K562 (cell line): ENCODE data around the gene URM1. TPM values are rescaled to one million over a fixed set of nuclear protein-coding genes. Genes with fewer than 3 reads are reported as not detected.

ENCODE experiments used
- ARID3B ChIP-seq: fragments of 250-450 bp; sonication (Bioruptor Pico); IDR thresholded peaks from 2 replicates; pipeline ENCODE4 v1.4.0; 2020; ENCODE audit warnings: borderline replicate concordance
- ATF7 ChIP-seq: fragments of 450-650 bp; IDR thresholded peaks from 2 replicates; pipeline ENCODE4 v1.7.1; 2014; ENCODE audit warnings: mild to moderate bottlenecking, moderate library complexity
- BHLHE40 ChIP-seq: IDR thresholded peaks from 2 replicates; pipeline ENCODE4 v1.6.1; 2011; ENCODE audit warnings: low read length, improper control_type of control experiment
- BRF1 ChIP-seq: IDR thresholded peaks from 3 replicates; pipeline ENCODE4 v1.6.1; 2011; ENCODE audit warnings: borderline replicate concordance, mild to moderate bottlenecking; ENCODE audit not compliant: insufficient read length; ENCODE audit errors: extremely low read depth
- CBX1 ChIP-seq: sonication (generic); IDR thresholded peaks from 2 replicates; pipeline ENCODE4 v1.6.1; 2016; ENCODE audit warnings: antibody characterized with exemption, low read depth, mild to moderate bottlenecking
- CEBPZ ChIP-seq: fragments of 150-350 bp; IDR thresholded peaks from 2 replicates; pipeline ENCODE4 v1.6.1; 2014; ENCODE audit warnings: low read depth, mild to moderate bottlenecking, low read length, borderline replicate concordance
- HDAC2 ChIP-seq: fragments of 450-650 bp; IDR thresholded peaks from 2 replicates; pipeline ENCODE4 v1.6.1; 2016; ENCODE audit warnings: mild to moderate bottlenecking
- KDM5B ChIP-seq: fragments of 200-600 bp; sonication (generic); IDR thresholded peaks from 2 replicates; pipeline ENCODE4 v1.6.1; 2012; ENCODE audit warnings: low read depth, mild to moderate bottlenecking, moderate library complexity, low read length, control low read depth, inconsistent platforms; ENCODE audit not compliant: insufficient replicate concordance
- MECOM ChIP-seq: fragments of 250-450 bp; sonication (Bioruptor Pico); IDR thresholded peaks from 2 replicates; pipeline ENCODE4 v1.8.0; 2022; ENCODE audit warnings: inconsistent platforms
- MEIS2 ChIP-seq: fragments of 450-650 bp; IDR thresholded peaks from 2 replicates; pipeline ENCODE4 v1.6.1; 2014; ENCODE audit warnings: mild to moderate bottlenecking; ENCODE audit not compliant: partially characterized antibody
- PKNOX1 ChIP-seq: fragments of 450-650 bp; IDR thresholded peaks from 2 replicates; pipeline ENCODE4 v1.6.1; 2016
- POLR2A ChIP-seq: fragments of 450-650 bp; conservative IDR thresholded peaks from 2 replicates; pipeline ENCODE4 v1.6.1; 2016
- PURB ChIP-seq: sonication (generic); formaldehyde crosslinking; IDR thresholded peaks from 2 replicates; pipeline ENCODE4 v1.9.0; 2021; ENCODE audit warnings: low read depth, mild to moderate bottlenecking, missing genetic modification reagents
- RBM34 ChIP-seq: fragments of 200-400 bp; formaldehyde crosslinking; IDR thresholded peaks from 2 replicates; pipeline ENCODE4 v1.6.1; 2018; ENCODE audit warnings: low read length, borderline replicate concordance; ENCODE audit not compliant: insufficient read depth
- SAFB2 ChIP-seq: fragments of 200-400 bp; formaldehyde crosslinking; IDR thresholded peaks from 2 replicates; pipeline ENCODE4 v1.6.1; 2018; ENCODE audit warnings: borderline replicate concordance, low read length, low read depth, moderate library complexity; ENCODE audit not compliant: severe bottlenecking
- SREBF2 ChIP-seq: sonication (generic); formaldehyde crosslinking; IDR thresholded peaks from 2 replicates; pipeline ENCODE4 v1.4.0; 2020; ENCODE audit warnings: mild to moderate bottlenecking, missing genetic modification reagents
- ZFX ChIP-seq: sonication (generic); formaldehyde crosslinking; IDR thresholded peaks from 2 replicates; pipeline ENCODE4 v1.8.0; 2022; ENCODE audit warnings: mild to moderate bottlenecking, missing genetic modification reagents, moderate library complexity
- ZNF12 ChIP-seq: sonication (generic); formaldehyde crosslinking; IDR thresholded peaks from 2 replicates; pipeline ENCODE4 v1.4.0; 2020; ENCODE audit warnings: mild to moderate bottlenecking, missing genetic modification reagents
- ZNF282 ChIP-seq: sonication (generic); formaldehyde crosslinking; IDR thresholded peaks from 2 replicates; pipeline ENCODE4 v1.8.1; 2023; ENCODE audit warnings: missing genetic modification reagents
- ZNF347 ChIP-seq: fragments of 450-650 bp; formaldehyde crosslinking; IDR thresholded peaks from 2 replicates; pipeline ENCODE4 v1.4.0; 2020; ENCODE audit warnings: low read depth, mild to moderate bottlenecking, moderate library complexity
- ZNF512 ChIP-seq: IDR thresholded peaks from 2 replicates; pipeline ENCODE4 v1.6.1; 2016; ENCODE audit warnings: missing genetic modification characterization, missing compliant biosample characterization
- polyA plus RNA-seq, 8 experiments: library from polyadenylated mRNA; depleted of rRNA in 4 of 8; stranded (reverse) in 5 of 8; unstranded in 3 of 8; fragments of >200 nt; fragmentation: Nextera tagmentation in 2 of 8; fragmentation: Illumina TruSeq in 1 of 8; extraction: Ambion mirVana in 2 of 8; extraction: Trizol in 1 of 8; gene quantifications; 2 replicates each; pipeline versions ENCODE4 v1.2.1 to v1.2.3, GENCODE V29; 2011 to 2014; ENCODE audit warnings: inconsistent platforms in 1 of 8, missing spikeins in 1 of 8
- total RNA-seq, 7 experiments: library from RNA; depleted of rRNA in 6 of 7; stranded (reverse); fragments of >200 nt in 6 of 7; fragmentation: Illumina TruSeq in 2 of 7; extraction: Trizol in 2 of 7; gene quantifications; 2 replicates each; pipeline versions ENCODE4 v1.2.1 to v1.2.3, GENCODE V29; 2011 to 2021; ENCODE audit warnings: low replicate concordance in 1 of 7

URM1 gene
- total and polyA plus RNA-seq, 9 of the 15 experiments (the other 6 are each of a cell fraction or from before 2014, with no cell fraction given), result 10.1 to 88.9 (median 53.3) TPM

DNA sequence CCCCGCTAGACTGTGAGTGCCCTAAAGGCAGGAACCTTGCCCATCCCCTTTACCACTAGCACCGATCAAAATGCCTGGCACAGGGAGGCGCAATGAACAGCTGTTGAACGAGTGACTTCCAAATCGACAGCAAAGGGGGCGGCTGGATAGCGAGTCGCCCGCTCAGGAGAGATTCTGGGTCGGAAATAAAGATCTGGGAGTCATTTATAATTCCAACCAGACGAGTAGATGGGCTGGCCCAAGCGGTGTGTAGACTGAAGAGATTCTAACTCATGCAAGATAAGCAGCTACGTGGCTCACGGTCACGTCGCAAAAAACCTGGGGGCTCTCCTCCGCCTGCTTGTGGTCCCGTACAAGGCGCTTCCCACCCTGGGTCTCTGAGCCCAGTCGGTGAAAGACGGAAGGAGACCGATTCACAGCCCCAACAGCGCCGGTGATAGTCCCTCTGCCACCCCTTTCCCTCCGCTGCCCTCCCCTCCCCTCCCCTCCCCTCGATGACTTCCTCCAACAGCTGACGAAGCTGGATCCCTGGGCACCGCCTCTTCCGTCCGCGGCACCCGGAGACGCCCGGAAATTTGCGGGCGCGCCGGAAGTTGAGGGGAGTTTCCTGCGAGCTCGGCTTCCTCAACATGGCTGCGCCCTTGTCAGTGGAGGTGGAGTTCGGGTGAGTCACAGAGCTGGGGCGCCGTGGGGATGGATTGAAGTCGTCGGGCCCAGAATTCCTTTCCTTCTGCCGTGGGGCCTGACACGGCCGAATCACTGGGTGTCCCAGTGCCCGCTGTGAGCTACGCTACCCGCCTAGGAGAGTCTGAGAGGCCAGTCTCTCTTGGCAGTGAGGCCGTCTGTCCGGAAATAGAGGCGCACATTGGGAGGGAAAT lies at the start of gene URM1 (continued):
- TF ChIP-seq ZNF282 (CRISPR knock-in tag), result no peak
- TF ChIP-seq HDAC2, result peak; percentile 65; the same call in 1 of the 2 replicates
- peak; percentile 54 for TF ChIP-seq PKNOX1
- TF ChIP-seq RBM34, result no peak
- TF ChIP-seq BHLHE40, result no peak
- TF ChIP-seq KDM5B, result peak; percentile 89
- TF ChIP-seq SAFB2, result no peak
- 0 out of 2 replicates have a peak, but pooled peaks have one; percentile 2 for TF ChIP-seq ZNF12
- no peak for TF ChIP-seq CBX1
- no peak for TF ChIP-seq ARID3B
- TF ChIP-seq POLR2A, result peak; percentile 81
- TF ChIP-seq ZNF512, result no peak
- TF ChIP-seq ATF7, result no peak
- no peak for TF ChIP-seq CEBPZ
- no peak for TF ChIP-seq ZNF347 (CRISPR knock-in tag)
- no peak for TF ChIP-seq MECOM (CRISPR knock-in tag)
- no peak for TF ChIP-seq MEIS2
- no peak for TF ChIP-seq PURB
- peak; percentile 54 for TF ChIP-seq ZFX (CRISPR knock-in tag)
- TF ChIP-seq BRF1, result no peak
- TF ChIP-seq SREBF2 (CRISPR knock-in tag), result no peak
